ENCODE results near the gene NTMT1. TPM values are rescaled to one million over a fixed set of nuclear protein-coding genes. Genes with fewer than 3 reads are reported as not detected.

NTMT1 gene
- total and polyA plus RNA-seq, 9 of the 15 experiments (the other 6 are each of a cell fraction or from before 2014, with no cell fraction given) = 42.1 to 116 (median 74.7) TPM

DNA sequence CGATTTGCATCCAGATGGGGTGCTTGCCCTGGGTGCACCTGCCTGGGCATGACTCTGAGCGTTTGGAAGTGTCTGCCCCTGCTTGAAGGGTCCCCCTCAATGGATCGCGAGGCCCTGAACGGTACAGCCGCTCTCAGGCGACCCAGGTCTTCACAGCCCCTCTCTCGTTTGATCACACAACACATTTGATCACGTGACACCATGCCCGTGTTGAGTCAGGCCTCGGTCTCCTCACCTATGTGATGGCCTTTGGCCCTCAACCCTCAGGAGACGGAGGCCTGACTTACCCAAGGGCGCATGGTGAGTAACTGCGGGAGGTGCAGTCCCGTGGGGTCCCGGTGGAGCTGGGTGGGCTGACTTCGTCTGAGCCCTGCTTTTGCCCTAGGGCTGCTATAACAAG is 18.9 kb downstream of the NTMT1 start (continued):
- TF ChIP-seq, protein P1, sequence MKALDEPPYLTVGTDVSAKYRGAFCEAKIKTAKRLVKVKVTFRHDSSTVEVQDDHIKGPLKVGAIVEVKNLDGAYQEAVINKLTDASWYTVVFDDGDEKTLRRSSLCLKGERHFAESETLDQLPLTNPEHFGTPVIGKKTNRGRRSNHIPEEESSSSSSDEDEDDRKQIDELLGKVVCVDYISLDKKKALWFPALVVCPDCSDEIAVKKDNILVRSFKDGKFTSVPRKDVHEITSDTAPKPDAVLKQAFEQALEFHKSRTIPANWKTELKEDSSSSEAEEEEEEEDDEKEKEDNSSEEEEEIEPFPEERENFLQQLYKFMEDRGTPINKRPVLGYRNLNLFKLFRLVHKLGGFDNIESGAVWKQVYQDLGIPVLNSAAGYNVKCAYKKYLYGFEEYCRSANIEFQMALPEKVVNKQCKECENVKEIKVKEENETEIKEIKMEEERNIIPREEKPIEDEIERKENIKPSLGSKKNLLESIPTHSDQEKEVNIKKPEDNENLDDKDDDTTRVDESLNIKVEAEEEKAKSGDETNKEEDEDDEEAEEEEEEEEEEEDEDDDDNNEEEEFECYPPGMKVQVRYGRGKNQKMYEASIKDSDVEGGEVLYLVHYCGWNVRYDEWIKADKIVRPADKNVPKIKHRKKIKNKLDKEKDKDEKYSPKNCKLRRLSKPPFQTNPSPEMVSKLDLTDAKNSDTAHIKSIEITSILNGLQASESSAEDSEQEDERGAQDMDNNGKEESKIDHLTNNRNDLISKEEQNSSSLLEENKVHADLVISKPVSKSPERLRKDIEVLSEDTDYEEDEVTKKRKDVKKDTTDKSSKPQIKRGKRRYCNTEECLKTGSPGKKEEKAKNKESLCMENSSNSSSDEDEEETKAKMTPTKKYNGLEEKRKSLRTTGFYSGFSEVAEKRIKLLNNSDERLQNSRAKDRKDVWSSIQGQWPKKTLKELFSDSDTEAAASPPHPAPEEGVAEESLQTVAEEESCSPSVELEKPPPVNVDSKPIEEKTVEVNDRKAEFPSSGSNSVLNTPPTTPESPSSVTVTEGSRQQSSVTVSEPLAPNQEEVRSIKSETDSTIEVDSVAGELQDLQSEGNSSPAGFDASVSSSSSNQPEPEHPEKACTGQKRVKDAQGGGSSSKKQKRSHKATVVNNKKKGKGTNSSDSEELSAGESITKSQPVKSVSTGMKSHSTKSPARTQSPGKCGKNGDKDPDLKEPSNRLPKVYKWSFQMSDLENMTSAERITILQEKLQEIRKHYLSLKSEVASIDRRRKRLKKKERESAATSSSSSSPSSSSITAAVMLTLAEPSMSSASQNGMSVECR (CRISPR knock-in tag; IDR thresholded peaks at IDR 0.05) = no peak
- TF ChIP-seq, protein P2, sequence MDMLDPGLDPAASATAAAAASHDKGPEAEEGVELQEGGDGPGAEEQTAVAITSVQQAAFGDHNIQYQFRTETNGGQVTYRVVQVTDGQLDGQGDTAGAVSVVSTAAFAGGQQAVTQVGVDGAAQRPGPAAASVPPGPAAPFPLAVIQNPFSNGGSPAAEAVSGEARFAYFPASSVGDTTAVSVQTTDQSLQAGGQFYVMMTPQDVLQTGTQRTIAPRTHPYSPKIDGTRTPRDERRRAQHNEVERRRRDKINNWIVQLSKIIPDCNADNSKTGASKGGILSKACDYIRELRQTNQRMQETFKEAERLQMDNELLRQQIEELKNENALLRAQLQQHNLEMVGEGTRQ (CRISPR knock-in tag; IDR thresholded peaks at IDR 0.05) = peak; percentile 64
- TF ChIP-seq THRAP3 (IDR thresholded peaks at IDR 0.05; ENCODE audit: borderline replicate concordance) (no peak), HDAC8 (tag; IDR thresholded peaks at IDR 0.05) (no peak), BHLHE40 (IDR thresholded peaks at IDR 0.05; ENCODE audit: low read length) (no peak), KLF16 (IDR thresholded peaks at IDR 0.05) (no peak), HNRNPUL1 (IDR thresholded peaks at IDR 0.05; ENCODE audit: low read length) (no peak), ZNF830 (CRISPR knock-in tag; IDR thresholded peaks at IDR 0.05) (no peak), PTBP1 (IDR thresholded peaks at IDR 0.05; ENCODE audit: low read depth, low read length) (no peak), ZNF282 (CRISPR knock-in tag; IDR thresholded peaks at IDR 0.05) (no peak), TOE1 (IDR thresholded peaks at IDR 0.05; ENCODE audit: borderline replicate concordance) (peak; percentile 84), TOE1 (CRISPR knock-in tag; IDR thresholded peaks at IDR 0.05; ENCODE audit: borderline replicate concordance, low read depth) (no peak)
- TF ChIP-seq, protein P3, sequence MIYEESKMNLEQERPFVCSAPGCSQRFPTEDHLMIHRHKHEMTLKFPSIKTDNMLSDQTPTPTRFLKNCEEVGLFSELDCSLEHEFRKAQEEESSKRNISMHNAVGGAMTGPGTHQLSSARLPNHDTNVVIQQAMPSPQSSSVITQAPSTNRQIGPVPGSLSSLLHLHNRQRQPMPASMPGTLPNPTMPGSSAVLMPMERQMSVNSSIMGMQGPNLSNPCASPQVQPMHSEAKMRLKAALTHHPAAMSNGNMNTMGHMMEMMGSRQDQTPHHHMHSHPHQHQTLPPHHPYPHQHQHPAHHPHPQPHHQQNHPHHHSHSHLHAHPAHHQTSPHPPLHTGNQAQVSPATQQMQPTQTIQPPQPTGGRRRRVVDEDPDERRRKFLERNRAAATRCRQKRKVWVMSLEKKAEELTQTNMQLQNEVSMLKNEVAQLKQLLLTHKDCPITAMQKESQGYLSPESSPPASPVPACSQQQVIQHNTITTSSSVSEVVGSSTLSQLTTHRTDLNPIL (CRISPR knock-in tag; IDR thresholded peaks at IDR 0.05) = no peak
- TF ChIP-seq, protein P4, sequence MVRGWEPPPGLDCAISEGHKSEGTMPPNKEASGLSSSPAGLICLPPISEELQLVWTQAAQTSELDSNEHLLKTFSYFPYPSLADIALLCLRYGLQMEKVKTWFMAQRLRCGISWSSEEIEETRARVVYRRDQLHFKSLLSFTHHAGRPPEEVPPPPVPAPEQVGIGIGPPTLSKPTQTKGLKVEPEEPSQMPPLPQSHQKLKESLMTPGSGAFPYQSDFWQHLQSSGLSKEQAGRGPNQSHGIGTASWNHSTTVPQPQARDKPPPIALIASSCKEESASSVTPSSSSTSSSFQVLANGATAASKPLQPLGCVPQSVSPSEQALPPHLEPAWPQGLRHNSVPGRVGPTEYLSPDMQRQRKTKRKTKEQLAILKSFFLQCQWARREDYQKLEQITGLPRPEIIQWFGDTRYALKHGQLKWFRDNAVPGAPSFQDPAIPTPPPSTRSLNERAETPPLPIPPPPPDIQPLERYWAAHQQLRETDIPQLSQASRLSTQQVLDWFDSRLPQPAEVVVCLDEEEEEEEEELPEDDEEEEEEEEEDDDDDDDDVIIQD (CRISPR knock-in tag; IDR thresholded peaks at IDR 0.05) = no peak
- TF ChIP-seq, protein P5, sequence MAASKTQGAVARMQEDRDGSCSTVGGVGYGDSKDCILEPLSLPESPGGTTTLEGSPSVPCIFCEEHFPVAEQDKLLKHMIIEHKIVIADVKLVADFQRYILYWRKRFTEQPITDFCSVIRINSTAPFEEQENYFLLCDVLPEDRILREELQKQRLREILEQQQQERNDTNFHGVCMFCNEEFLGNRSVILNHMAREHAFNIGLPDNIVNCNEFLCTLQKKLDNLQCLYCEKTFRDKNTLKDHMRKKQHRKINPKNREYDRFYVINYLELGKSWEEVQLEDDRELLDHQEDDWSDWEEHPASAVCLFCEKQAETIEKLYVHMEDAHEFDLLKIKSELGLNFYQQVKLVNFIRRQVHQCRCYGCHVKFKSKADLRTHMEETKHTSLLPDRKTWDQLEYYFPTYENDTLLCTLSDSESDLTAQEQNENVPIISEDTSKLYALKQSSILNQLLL (CRISPR knock-in tag; IDR thresholded peaks at IDR 0.05; ENCODE audit: borderline replicate concordance) = no peak
- TF ChIP-seq, protein P6, sequence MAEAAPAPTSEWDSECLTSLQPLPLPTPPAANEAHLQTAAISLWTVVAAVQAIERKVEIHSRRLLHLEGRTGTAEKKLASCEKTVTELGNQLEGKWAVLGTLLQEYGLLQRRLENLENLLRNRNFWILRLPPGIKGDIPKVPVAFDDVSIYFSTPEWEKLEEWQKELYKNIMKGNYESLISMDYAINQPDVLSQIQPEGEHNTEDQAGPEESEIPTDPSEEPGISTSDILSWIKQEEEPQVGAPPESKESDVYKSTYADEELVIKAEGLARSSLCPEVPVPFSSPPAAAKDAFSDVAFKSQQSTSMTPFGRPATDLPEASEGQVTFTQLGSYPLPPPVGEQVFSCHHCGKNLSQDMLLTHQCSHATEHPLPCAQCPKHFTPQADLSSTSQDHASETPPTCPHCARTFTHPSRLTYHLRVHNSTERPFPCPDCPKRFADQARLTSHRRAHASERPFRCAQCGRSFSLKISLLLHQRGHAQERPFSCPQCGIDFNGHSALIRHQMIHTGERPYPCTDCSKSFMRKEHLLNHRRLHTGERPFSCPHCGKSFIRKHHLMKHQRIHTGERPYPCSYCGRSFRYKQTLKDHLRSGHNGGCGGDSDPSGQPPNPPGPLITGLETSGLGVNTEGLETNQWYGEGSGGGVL (CRISPR knock-in tag; IDR thresholded peaks at IDR 0.05) = no peak
- TF ChIP-seq, protein P7, sequence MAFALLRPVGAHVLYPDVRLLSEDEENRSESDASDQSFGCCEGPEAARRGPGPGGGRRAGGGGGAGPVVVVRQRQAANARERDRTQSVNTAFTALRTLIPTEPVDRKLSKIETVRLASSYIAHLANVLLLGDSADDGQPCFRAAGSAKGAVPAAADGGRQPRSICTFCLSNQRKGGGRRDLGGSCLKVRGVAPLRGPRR (CRISPR knock-in tag; IDR thresholded peaks at IDR 0.05) = no peak

All from K562 (cell line).